Peyer's patch (tissue), 4 donors: ENCODE measurements around the gene MIF.
"Not testable (repeated sequence)": the region's sequence is repeated elsewhere in the genome, so short reads cannot be mapped to it uniquely, and the experiment has no call there.

Experiments
- CTCF ChIP-seq, 6 experiments: fragments of 450-650 bp in 4 of 6; fragments of 200-600 bp in 2 of 6; sonication (generic) in 1 of 6; IDR thresholded peaks; one replicate each; pipeline ENCODE4 v1.5.1; 2017 to 2019; ENCODE audit warnings: antibody characterized with exemption in 6 of 6, mild to moderate bottlenecking in 3 of 6, moderate library complexity in 1 of 6
- POLR2A ChIP-seq, 2 donors: fragments of 450-650 bp; IDR thresholded peaks; one replicate each; pipeline ENCODE4 v1.5.1; 2017; ENCODE audit warnings: antibody characterized with exemption in 2 of 2, mild to moderate bottlenecking in 2 of 2, moderate library complexity in 2 of 2

- TF ChIP-seq CTCF, POLR2A (IDR thresholded peaks at IDR 0.05): not testable (repeated sequence)
Observed at GRCh38 chr22:23907423-23907822, 13.2 kb downstream of the MIF start.
